Nucleus accumbens (tissue), 56 donors: Measurements from ENCODE around the gene NDUFB4.
A peak's percentile ranks its signal among the peaks of the same experiment; 100 is the strongest.
"Not testable (repeated sequence)": the region's sequence is repeated elsewhere in the genome, so short reads cannot be mapped to it uniquely, and the experiment has no call there.

ENCODE experiments used
- DNase-seq, 56 donors: peaks; one replicate each; lab custom pipeline; 2025; lab: John Stamatoyannopoulos, UW

NDUFB4 gene

GRCh38 chr3:120634539-120634938 lies 38.4 kb downstream of the NDUFB4 start:
- no peak for DNase-seq

DNA sequence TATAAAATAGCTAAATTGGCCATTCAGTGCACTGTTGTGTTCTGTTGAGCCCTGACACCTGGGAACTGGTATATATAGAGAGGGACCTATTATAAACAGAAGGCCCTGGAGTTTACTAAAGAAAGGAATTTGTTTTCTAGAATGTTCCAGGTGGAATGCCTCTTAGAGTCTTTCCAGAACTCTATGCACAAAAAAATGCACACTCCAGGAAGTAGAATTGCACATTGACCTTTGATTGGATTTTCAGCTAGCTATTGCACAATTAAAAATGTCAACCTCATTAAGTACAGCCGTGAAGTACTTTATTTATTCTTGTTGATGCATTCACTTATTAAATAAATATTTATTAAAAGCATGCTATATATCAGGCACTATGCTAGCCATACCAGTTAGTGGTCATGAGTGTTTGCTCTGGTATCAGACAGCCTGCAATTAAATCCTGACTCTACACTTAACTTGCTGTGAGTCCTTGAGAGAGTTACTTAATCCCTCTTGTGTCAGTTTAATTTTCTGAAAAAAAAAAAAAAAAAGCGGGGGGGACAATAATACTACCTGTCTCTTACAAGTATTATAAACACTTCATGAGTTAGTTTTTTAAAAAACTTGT lies 40.8 kb downstream of the NDUFB4 start:
- DNase-seq = no peak

DNA sequence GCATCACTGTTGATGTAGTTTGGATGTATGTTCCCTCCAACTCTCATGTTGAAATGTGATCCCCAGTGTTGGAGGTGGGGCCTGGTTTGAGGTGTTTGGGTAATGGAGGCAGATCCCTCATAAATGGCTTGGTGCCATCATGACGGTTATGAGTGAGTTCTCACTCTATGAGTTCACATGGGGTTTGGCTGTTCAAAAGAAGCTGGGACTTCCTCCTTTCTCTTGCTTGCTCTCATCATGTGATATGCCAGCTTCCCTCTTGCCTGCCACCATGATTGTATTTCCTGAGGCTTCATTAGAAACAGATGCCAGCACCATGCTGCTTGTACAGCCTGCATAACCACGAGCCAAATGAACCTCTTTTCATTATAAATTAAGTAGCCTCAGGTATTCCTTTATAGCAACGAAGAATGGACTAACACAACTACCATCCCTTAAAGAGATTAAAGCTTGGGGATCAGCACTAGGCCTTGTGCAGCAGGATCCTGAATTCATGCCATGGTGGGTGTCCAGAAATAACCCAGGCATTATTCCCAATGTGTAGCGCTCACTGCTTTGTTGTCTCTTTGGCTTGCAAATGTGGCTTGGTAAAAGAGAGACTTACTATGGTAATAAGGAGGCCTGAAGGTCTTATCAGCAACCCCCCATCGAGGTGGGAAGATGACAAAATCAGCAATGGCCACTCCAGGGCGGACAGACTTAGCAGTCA lies 41.9 kb downstream of the NDUFB4 start:
- no peak for DNase-seq

DNA sequence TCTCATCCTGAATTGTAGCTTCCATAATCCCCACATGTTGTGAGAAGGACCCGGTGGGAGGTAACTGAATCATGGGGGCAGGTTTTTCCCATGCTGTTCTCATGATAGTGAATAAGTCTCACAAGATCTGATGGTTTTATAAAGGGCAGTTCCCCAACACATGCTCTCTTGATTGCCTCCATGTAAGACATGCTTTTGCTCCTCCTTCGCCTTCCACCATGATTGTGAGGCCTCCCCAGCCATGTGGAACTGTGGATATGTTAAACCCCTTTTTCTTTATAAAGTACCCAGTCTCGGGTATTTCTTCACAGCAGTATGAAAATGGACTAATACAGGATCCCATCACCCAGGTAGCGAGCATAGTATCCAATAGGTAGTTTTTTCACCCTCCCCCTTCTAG lies 42.7 kb downstream of the NDUFB4 start:
- DNase-seq = not testable (repeated sequence)

DNA sequence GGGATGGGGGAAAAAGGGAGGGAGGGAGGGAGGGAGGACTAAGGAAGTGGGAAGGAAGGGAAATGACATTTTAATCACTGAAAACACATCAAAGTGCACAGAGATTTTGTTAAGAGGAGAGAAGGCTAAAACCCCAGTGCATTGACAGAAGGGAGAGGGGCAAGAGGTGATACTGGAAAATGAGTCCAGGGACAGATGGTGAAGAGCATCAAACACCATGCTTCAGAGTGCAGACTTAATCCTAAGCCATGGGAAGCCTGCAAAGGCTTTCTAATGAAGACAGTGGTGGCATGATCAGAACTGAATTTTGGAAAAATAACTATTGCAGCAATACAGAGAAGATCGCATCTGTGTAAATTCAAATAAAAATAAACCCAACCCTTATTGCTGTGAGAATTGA lies 44.1 kb downstream of the NDUFB4 start:
- no peak for DNase-seq

DNA sequence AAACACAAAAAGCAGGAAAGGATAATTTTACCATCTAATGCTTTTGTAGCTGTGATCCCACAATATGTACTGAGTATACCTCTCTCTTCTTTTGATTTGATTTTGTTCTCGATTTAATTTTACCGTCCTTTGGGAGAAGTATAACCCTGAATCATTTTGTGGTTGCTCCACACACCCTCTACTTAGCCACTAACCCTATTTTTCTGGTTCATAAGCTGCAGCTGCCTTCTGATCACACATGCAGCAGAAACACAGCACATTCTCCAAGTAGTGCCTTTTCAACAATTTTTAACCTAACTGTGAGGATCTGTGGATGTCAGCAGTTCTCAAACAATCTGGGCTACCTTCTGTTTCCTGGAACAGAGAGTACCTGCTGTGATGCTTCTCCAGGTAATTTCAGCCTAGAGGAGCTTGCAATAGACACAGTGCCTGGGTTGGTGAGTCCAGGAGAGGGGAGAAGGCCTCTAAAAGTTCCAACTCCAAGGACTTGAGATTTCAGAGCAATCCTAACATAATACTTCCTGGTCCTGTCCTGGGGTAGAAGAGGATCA lies 45.6 kb downstream of the NDUFB4 start:
- DNase-seq = no peak

DNA sequence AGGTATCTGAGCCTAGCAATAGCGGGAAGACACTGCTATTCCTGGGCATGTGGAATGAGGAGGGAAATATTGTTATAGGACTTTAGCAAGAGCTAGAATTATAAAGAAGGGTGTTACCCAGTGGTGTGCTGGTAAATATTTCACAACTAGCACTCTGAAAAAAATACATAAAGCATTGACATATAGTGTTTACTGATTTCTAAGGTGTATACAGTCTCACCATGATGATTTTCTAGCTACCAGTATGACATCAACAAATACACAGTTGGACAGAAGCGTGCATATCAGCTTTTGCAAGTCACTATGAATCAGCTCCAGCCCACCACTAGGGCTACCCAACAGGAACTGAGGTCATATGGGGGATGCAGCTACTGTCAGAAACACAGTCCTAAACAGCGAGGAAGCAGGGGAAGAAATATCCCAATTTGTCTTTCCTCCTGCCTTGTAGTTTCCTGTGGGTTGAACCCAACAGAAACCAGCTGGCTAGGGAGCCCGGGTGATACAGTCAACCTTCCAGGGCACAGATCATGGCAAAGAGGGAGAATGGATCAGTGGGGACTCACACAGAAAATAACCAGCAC lies 46.3 kb downstream of the NDUFB4 start:
- no peak for DNase-seq

DNA sequence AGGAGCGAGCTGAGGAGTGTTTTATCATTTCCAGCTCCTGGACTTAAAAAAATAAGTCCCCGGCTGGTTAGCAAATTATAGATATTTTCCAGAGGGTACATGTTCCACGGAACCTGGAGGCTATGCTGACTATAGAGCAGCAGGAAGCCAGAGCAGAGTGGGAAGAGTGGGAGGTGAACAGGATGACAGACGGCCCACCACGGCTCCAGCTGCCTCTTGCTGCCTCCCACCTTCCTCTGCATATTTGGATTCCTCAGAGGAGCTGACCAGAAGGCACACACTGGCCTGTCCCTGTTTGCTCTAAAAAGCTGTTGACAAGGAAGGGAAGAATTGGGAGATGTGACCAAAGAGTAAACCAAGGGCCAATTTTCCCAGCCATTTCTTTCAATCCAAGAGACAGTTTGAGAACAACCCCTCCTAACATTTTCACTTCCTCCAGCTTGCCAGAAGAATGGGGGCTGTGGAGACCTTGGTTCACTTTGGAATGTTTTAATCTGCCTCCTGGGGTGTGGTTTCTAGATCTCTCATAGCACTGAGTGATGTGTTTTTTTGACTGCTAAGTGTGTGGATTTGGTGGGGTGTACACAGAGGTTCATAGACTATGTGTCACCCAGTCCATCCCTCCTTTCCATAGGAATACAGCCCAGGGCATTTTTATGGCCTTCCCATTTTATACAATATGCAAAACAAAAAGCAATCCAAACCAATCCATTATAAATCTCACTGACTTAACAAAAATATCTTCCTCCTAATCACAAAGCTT lies 49.1 kb downstream of the NDUFB4 start:
- no peak for DNase-seq

DNA sequence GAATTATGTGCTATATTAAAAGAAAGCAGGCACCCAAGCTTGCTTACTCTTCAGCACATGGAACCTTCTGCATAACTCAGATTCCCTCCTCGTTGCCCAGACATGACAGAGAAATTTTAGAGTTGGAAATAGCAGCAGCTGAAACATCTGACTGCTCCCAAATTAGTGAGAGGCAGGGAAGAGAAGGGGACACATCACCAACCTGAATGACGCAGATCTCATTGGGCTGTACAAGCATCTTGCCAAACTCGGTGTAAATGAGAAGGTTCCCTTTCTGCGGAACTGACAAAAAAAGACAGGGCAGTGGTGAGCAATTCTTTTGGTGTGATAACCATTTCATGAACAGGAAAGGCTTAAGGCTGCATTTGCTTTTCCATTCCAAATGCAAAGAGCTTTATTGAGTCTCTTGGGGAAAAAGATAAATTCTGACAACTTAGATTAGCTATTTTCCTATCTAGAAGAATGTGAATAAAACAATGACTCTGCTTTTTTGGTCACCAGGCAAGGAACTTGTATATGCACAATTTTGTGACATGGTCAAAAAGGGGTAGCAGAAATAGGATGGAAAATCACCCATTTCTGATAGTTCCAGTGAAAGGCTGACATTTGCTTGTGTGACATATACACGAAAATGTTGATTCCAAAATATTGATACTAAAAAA lies 50.8 kb downstream of the NDUFB4 start:
- DNase-seq = peak in 1 of 56 donors; percentile 2

DNA sequence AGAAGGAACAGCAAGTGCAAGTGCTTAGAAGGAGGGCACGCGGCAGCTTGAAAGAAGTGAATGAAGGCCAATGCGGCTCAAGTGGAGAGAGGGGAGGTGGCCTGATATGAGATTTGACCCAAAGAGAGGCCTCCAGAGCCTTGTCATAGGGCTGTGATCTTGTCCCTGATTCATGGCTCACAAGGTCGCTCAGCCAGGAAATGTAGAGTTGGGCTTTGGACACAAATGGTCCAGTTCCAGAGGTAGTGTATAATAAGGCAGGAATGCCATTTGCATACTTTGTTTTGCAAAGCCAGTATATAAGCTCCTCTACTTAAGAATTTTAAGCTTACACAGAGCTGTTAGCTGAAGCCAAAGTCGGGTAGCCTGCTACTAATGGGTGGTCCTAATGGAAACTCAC lies 52.2 kb downstream of the NDUFB4 start:
- DNase-seq = no peak

GRCh38 chr3:120649830-120650233 lies 53.7 kb downstream of the NDUFB4 start:
- no peak for DNase-seq

DNA sequence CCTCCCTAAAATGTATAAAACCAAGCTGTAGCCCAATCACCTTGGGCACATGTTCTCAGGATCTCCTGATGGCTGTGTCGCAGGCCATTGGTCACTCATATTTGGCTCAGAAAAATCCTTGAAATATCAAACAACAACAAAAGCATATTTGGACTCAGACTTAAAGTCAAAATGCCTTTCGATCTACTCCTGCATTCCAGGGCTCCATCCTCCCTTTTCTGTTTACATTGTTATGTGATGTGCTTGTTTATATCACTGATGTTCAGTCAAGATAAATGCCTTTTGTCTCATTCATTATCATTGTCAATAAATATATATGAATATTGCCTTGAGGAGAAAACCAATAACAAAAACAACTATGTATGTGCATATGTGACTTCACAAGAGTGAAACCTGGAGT lies 54.2 kb downstream of the NDUFB4 start:
- no peak for DNase-seq
